ENCODE data around the gene CLDN6. TPM values are rescaled to one million over a fixed set of nuclear protein-coding genes. Genes with fewer than 3 reads are reported as not detected.

The CLDN6 gene
- total and polyA plus RNA-seq, 2 of the 13 experiments (the other 11 are each of a cell fraction or from before 2014, with no cell fraction given), result 5.9 to 7.6 TPM

- TF ChIP-seq GTF2F1 (IDR thresholded peaks at IDR 0.05; ENCODE audit: low read length) (no peak), TP53 (CRISPR knock-in tag; conservative IDR thresholded peaks at IDR 0.05) (no peak), ZNF331 (CRISPR knock-in tag; IDR thresholded peaks at IDR 0.05) (peak; percentile 59), KLF16 (CRISPR knock-in tag; IDR thresholded peaks at IDR 0.05) (peak in 1 of 2 experiments; percentile 74; a peak in 2 of 4 replicates), CHCHD3 (CRISPR knock-in tag; IDR thresholded peaks at IDR 0.05) (no peak), ZNF280B (CRISPR knock-in tag; IDR thresholded peaks at IDR 0.05; ENCODE audit: borderline replicate concordance) (0 out of 2 replicates have a peak, but pooled peaks have one; percentile 65), IRF1 (CRISPR knock-in tag; IDR thresholded peaks at IDR 0.05; ENCODE audit: low read depth) (0 out of 2 replicates have a peak, but pooled peaks have one; percentile 38), KAT7 (CRISPR knock-in tag; IDR thresholded peaks at IDR 0.05; ENCODE audit: borderline replicate concordance) (no peak), IRF2 (CRISPR knock-in tag; IDR thresholded peaks at IDR 0.05) (peak; percentile 42; the same call in 1 of the 2 replicates), YEATS4 (CRISPR knock-in tag; IDR thresholded peaks at IDR 0.05; ENCODE audit: borderline replicate concordance) (no peak; the same call in 1 of the 2 replicates), FOXO1 (CRISPR knock-in tag; IDR thresholded peaks at IDR 0.05) (no peak; the same call in 1 of the 2 replicates), KLF15 (CRISPR knock-in tag; IDR thresholded peaks at IDR 0.05; ENCODE audit: borderline replicate concordance) (no peak), MED1 (CRISPR knock-in tag; IDR thresholded peaks at IDR 0.05) (peak; percentile 80; the same call in 1 of the 2 replicates), RAD21 (CRISPR knock-in tag; IDR thresholded peaks at IDR 0.05) (peak; percentile 98), ZNF563 (CRISPR knock-in tag; IDR thresholded peaks at IDR 0.05) (peak; percentile 62), PAXIP1 (CRISPR knock-in tag; conservative IDR thresholded peaks at IDR 0.05) (peak; percentile 64), HMGXB4 (CRISPR knock-in tag; IDR thresholded peaks at IDR 0.05; ENCODE audit: borderline replicate concordance in 1 of 2, low read depth in 1 of 2) (peak; percentile 96 to 97), ZNF83 (CRISPR knock-in tag; IDR thresholded peaks at IDR 0.05; ENCODE audit: borderline replicate concordance) (0 out of 2 replicates have a peak, but pooled peaks have one; percentile 6), ZEB1 (IDR thresholded peaks at IDR 0.05; ENCODE audit: insufficient replicate concordance, low read depth) (no peak), MTA1 (CRISPR knock-in tag; IDR thresholded peaks at IDR 0.05; ENCODE audit: borderline replicate concordance) (peak; percentile 80)
Observed at GRCh38 chr16:3059041-3059722, 41.2 kb upstream of the CLDN6 start (continued).
